Measurements from ENCODE around the gene LRGUK.

LRGUK gene

GRCh38 chr7:134140889-134141867 lies 14.0 kb downstream of the LRGUK start:
- no peak overlapping the region for H3K27ac ChIP-seq
- no peak for TF ChIP-seq Cebpa-rat (IDR thresholded peaks at IDR 0.05)
- no peaks in the 10 kb centered on the region for H3K27me3 ChIP-seq
- no peaks in the 10 kb centered on the region for H3K9me3 ChIP-seq (replicated peaks in 1 of 11)
- no peaks in the 10 kb centered on the region; a peak in 1 of 20 replicates for H3K4me1 ChIP-seq
- no peaks in the 10 kb centered on the region for H3K36me3 ChIP-seq
- no peaks in the 10 kb centered on the region for H4K20me1 ChIP-seq
- H3K4me2 ChIP-seq, result no peak overlapping the region
- no peak overlapping the region for H3K4me3 ChIP-seq
- no peak overlapping the region for H3K9ac ChIP-seq

GRCh38 chr7:134141868-134142264 lies 14.7 kb downstream of the LRGUK start:
- no peak for TF ChIP-seq Cebpa-rat (IDR thresholded peaks at IDR 0.05)
- H3K9ac ChIP-seq, result no peak overlapping the region
- H3K9me3 ChIP-seq (replicated peaks in 1 of 11), result no peaks in the 10 kb centered on the region
- H3K4me1 ChIP-seq, result no peaks in the 10 kb centered on the region; a peak in 1 of 20 replicates
- H3K4me2 ChIP-seq, result no peak overlapping the region
- no peak overlapping the region for H3K27ac ChIP-seq
- no peaks in the 10 kb centered on the region for H4K20me1 ChIP-seq
- no peaks in the 10 kb centered on the region for H3K27me3 ChIP-seq
- H3K4me3 ChIP-seq, result no peak overlapping the region
- H3K36me3 ChIP-seq, result no peaks in the 10 kb centered on the region

GRCh38 chr7:134153493-134154136 lies 26.5 kb downstream of the LRGUK start:
- no peak overlapping the region for H3K27ac ChIP-seq
- no peak for TF ChIP-seq Cebpa-rat (IDR thresholded peaks at IDR 0.05)
- H3K4me1 ChIP-seq, result peaks cover 0 to 11% (median 0%) of the 10 kb centered on the region in 10 experiments; a peak in 4 of 20 replicates
- no peak overlapping the region for H3K9ac ChIP-seq
- no peak overlapping the region for H3K4me2 ChIP-seq
- no peaks in the 10 kb centered on the region for H3K36me3 ChIP-seq
- H3K9me3 ChIP-seq (replicated peaks in 1 of 11), result no peaks in the 10 kb centered on the region
- no peak overlapping the region for H3K4me3 ChIP-seq
- no peaks in the 10 kb centered on the region for H4K20me1 ChIP-seq
- no peaks in the 10 kb centered on the region for H3K27me3 ChIP-seq

GRCh38 chr7:134154581-134155130 lies 27.5 kb downstream of the LRGUK start:
- no peak for TF ChIP-seq Cebpa-rat (IDR thresholded peaks at IDR 0.05)
- no peak overlapping the region for H3K27ac ChIP-seq
- H3K4me1 ChIP-seq, result peaks cover 0 to 11% (median 0%) of the 10 kb centered on the region in 10 experiments; a peak in 4 of 20 replicates
- no peak overlapping the region for H3K4me3 ChIP-seq
- H3K9ac ChIP-seq, result no peak overlapping the region
- H3K4me2 ChIP-seq, result no peak overlapping the region; a peak in 2 of 22 replicates
- no peaks in the 10 kb centered on the region for H3K36me3 ChIP-seq
- H4K20me1 ChIP-seq, result no peaks in the 10 kb centered on the region
- no peaks in the 10 kb centered on the region for H3K27me3 ChIP-seq
- H3K9me3 ChIP-seq (replicated peaks in 1 of 11), result no peaks in the 10 kb centered on the region

- no peak overlapping the region for H3K27ac ChIP-seq
- no peaks in the 10 kb centered on the region for H3K9me3 ChIP-seq (replicated peaks in 1 of 11)
- H4K20me1 ChIP-seq, result no peaks in the 10 kb centered on the region
- peak overlapping the region in 3 of 11 experiments; percentile 0 to 24 (median 22); a peak in 4 of 22 replicates for H3K4me2 ChIP-seq
- H3K27me3 ChIP-seq, result no peaks in the 10 kb centered on the region
- no peaks in the 10 kb centered on the region for H3K36me3 ChIP-seq
- no peak overlapping the region for H3K4me3 ChIP-seq
- peaks cover 0 to 11% (median 0%) of the 10 kb centered on the region in 10 experiments; a peak in 4 of 20 replicates for H3K4me1 ChIP-seq
- no peak overlapping the region for H3K9ac ChIP-seq
- TF ChIP-seq Cebpa-rat (IDR thresholded peaks at IDR 0.05), result no peak
These were observed 28.1 kb downstream of the LRGUK start for GRCh38 chr7:134155206-134155605.

- H3K4me3 ChIP-seq, result no peak overlapping the region
- no peaks in the 10 kb centered on the region for H3K9me3 ChIP-seq (replicated peaks in 1 of 11)
- no peak for TF ChIP-seq Cebpa-rat (IDR thresholded peaks at IDR 0.05)
- no peaks in the 10 kb centered on the region for H3K27me3 ChIP-seq
- H3K36me3 ChIP-seq, result no peaks in the 10 kb centered on the region
- H4K20me1 ChIP-seq, result no peaks in the 10 kb centered on the region
- no peak overlapping the region for H3K9ac ChIP-seq
- H3K4me2 ChIP-seq, result no peak overlapping the region
- no peak overlapping the region for H3K27ac ChIP-seq
- H3K4me1 ChIP-seq, result peaks cover 0 to 11% (median 0%) of the 10 kb centered on the region in 10 experiments; a peak in 4 of 20 replicates
These were observed 28.7 kb downstream of the LRGUK start for GRCh38 chr7:134155871-134156270.

GRCh38 chr7:134165252-134165651 lies 38.1 kb downstream of the LRGUK start:
- Histone ChIP-seq H3K9me3 (replicated peaks in 1 of 11) (no peaks in the 10 kb centered on the region), H3K27me3 (no peaks in the 10 kb centered on the region), H3K4me2 (no peak overlapping the region), H3K27ac (no peak overlapping the region), H3K9ac (no peak overlapping the region), H3K4me3 (no peak overlapping the region), H3K4me1 (no peaks in the 10 kb centered on the region), H4K20me1 (no peaks in the 10 kb centered on the region), H3K36me3 (no peaks in the 10 kb centered on the region; a peak in 1 of 22 replicates)
- no peak for TF ChIP-seq Cebpa-rat (IDR thresholded peaks at IDR 0.05)

GRCh38 chr7:134167250-134167649 lies 40.1 kb downstream of the LRGUK start:
- H3K4me2 ChIP-seq, result no peak overlapping the region
- no peak for TF ChIP-seq Cebpa-rat (IDR thresholded peaks at IDR 0.05)
- H3K4me1 ChIP-seq, result no peaks in the 10 kb centered on the region
- no peak overlapping the region for H3K4me3 ChIP-seq
- no peaks in the 10 kb centered on the region; a peak in 1 of 22 replicates for H3K36me3 ChIP-seq
- H3K9me3 ChIP-seq (replicated peaks in 1 of 11), result no peaks in the 10 kb centered on the region
- H3K27me3 ChIP-seq, result no peaks in the 10 kb centered on the region
- no peak overlapping the region for H3K9ac ChIP-seq
- no peak overlapping the region for H3K27ac ChIP-seq
- no peaks in the 10 kb centered on the region for H4K20me1 ChIP-seq

GRCh38 chr7:134167841-134168240 lies 40.7 kb downstream of the LRGUK start:
- Histone ChIP-seq H3K9me3 (replicated peaks in 1 of 11) (no peaks in the 10 kb centered on the region), H3K4me3 (no peak overlapping the region), H3K9ac (no peak overlapping the region), H3K36me3 (no peaks in the 10 kb centered on the region; a peak in 1 of 22 replicates), H4K20me1 (no peaks in the 10 kb centered on the region), H3K27me3 (no peaks in the 10 kb centered on the region), H3K4me1 (peaks cover 0 to 2% (median 0%) of the 10 kb centered on the region in 10 experiments; a peak in 3 of 20 replicates), H3K4me2 (no peak overlapping the region), H3K27ac (no peak overlapping the region)
- TF ChIP-seq Cebpa-rat (IDR thresholded peaks at IDR 0.05), result no peak
